ENCODE results near the gene STK32B. TPM values are rescaled to one million over a fixed set of nuclear protein-coding genes. Genes with fewer than 3 reads are reported as not detected.

The STK32B gene
- total and polyA plus RNA-seq, 2 experiments from 2014 or later, result 0.71 to 2.3 TPM

DNA sequence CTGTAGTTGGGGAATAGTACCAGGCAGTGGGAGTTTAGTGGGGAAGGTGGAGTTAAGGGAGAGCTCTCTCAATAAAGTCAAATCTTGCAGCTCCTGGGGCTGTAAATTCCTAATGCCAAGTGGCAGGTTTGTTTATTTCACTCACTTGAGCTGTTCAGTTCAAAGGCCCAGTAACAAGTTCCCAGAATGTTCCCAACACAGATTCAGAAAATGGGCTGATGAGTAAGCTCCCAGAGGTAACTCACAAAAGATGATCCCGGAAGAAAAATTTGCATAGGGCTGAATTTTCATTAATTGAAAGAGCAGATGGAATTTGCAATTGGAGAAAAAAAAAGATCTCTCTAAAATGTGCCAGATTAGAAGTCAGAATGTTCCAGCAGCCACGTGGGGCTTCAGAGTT, 370.9 kb downstream of the STK32B start:
- H3K27me3 Mint-ChIP-seq (ENCODE audit: insufficient read depth, low read depth, poor library complexity), result peaks cover 4% of the 10 kb centered on the region
- no peak overlapping the region for H3K4me3 Mint-ChIP-seq
- Histone ChIP-seq H3K9me2 (ENCODE audit: insufficient read depth) (0 out of 2 replicates have a peak, but pooled peaks cover 7% of the 10 kb centered on the region), H3K27ac (ENCODE audit: low read depth) (no peak overlapping the region), H3K4me2 (no peak overlapping the region), H4K20me1 (replicated peaks; ENCODE audit: insufficient read depth) (no peaks in the 10 kb centered on the region), H2AFZ (no peak overlapping the region), H3K36me3 (ENCODE audit: insufficient read depth) (no peaks in the 10 kb centered on the region), H3F3A (replicated peaks; ENCODE audit: low read depth) (no peaks in the 10 kb centered on the region), H3K4me1 (ENCODE audit: insufficient read depth) (no peaks in the 10 kb centered on the region), H3K4me3 (no peak overlapping the region), H3K79me2 (replicated peaks; ENCODE audit: insufficient read depth) (no peaks in the 10 kb centered on the region), H3K27me3 (ENCODE audit: insufficient read depth) (no peaks in the 10 kb centered on the region)
- H3K27ac Mint-ChIP-seq, result no peak overlapping the region
- TF ChIP-seq POLR2AphosphoS5 (IDR thresholded peaks at IDR 0.05; ENCODE audit: low read depth) (no peak), ZNF331 (CRISPR knock-in tag; IDR thresholded peaks at IDR 0.05; ENCODE audit: low read depth) (no peak), EZH2phosphoT487 (IDR thresholded peaks at IDR 0.05; ENCODE audit: unreplicated experiment) (no peak), JUNB (IDR thresholded peaks at IDR 0.05; ENCODE audit: unreplicated experiment) (no peak), ZNF114 (CRISPR knock-in tag; IDR thresholded peaks at IDR 0.05) (no peak), CREB1 (CRISPR knock-in tag; IDR thresholded peaks at IDR 0.05; ENCODE audit: low read depth) (no peak), NANOG (IDR thresholded peaks at IDR 0.05; ENCODE audit: borderline replicate concordance) (no peak), STAT1 (IDR thresholded peaks at IDR 0.05; ENCODE audit: unreplicated experiment) (no peak), EZH2 (IDR thresholded peaks at IDR 0.05; ENCODE audit: low read depth, unreplicated experiment) (no peak)
- TF ChIP-seq, protein P1, sequence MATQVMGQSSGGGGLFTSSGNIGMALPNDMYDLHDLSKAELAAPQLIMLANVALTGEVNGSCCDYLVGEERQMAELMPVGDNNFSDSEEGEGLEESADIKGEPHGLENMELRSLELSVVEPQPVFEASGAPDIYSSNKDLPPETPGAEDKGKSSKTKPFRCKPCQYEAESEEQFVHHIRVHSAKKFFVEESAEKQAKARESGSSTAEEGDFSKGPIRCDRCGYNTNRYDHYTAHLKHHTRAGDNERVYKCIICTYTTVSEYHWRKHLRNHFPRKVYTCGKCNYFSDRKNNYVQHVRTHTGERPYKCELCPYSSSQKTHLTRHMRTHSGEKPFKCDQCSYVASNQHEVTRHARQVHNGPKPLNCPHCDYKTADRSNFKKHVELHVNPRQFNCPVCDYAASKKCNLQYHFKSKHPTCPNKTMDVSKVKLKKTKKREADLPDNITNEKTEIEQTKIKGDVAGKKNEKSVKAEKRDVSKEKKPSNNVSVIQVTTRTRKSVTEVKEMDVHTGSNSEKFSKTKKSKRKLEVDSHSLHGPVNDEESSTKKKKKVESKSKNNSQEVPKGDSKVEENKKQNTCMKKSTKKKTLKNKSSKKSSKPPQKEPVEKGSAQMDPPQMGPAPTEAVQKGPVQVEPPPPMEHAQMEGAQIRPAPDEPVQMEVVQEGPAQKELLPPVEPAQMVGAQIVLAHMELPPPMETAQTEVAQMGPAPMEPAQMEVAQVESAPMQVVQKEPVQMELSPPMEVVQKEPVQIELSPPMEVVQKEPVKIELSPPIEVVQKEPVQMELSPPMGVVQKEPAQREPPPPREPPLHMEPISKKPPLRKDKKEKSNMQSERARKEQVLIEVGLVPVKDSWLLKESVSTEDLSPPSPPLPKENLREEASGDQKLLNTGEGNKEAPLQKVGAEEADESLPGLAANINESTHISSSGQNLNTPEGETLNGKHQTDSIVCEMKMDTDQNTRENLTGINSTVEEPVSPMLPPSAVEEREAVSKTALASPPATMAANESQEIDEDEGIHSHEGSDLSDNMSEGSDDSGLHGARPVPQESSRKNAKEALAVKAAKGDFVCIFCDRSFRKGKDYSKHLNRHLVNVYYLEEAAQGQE (IDR thresholded peaks at IDR 0.05; ENCODE audit: unreplicated experiment), result no peak
- TF ChIP-seq, protein P2, sequence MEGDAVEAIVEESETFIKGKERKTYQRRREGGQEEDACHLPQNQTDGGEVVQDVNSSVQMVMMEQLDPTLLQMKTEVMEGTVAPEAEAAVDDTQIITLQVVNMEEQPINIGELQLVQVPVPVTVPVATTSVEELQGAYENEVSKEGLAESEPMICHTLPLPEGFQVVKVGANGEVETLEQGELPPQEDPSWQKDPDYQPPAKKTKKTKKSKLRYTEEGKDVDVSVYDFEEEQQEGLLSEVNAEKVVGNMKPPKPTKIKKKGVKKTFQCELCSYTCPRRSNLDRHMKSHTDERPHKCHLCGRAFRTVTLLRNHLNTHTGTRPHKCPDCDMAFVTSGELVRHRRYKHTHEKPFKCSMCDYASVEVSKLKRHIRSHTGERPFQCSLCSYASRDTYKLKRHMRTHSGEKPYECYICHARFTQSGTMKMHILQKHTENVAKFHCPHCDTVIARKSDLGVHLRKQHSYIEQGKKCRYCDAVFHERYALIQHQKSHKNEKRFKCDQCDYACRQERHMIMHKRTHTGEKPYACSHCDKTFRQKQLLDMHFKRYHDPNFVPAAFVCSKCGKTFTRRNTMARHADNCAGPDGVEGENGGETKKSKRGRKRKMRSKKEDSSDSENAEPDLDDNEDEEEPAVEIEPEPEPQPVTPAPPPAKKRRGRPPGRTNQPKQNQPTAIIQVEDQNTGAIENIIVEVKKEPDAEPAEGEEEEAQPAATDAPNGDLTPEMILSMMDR (conservative IDR thresholded peaks at IDR 0.05; ENCODE audit: low read depth in 2 of 2), result no peak
- TF ChIP-seq, protein P3, sequence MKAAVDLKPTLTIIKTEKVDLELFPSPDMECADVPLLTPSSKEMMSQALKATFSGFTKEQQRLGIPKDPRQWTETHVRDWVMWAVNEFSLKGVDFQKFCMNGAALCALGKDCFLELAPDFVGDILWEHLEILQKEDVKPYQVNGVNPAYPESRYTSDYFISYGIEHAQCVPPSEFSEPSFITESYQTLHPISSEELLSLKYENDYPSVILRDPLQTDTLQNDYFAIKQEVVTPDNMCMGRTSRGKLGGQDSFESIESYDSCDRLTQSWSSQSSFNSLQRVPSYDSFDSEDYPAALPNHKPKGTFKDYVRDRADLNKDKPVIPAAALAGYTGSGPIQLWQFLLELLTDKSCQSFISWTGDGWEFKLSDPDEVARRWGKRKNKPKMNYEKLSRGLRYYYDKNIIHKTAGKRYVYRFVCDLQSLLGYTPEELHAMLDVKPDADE (IDR thresholded peaks at IDR 0.05), result no peak
- TF ChIP-seq, protein P4, sequence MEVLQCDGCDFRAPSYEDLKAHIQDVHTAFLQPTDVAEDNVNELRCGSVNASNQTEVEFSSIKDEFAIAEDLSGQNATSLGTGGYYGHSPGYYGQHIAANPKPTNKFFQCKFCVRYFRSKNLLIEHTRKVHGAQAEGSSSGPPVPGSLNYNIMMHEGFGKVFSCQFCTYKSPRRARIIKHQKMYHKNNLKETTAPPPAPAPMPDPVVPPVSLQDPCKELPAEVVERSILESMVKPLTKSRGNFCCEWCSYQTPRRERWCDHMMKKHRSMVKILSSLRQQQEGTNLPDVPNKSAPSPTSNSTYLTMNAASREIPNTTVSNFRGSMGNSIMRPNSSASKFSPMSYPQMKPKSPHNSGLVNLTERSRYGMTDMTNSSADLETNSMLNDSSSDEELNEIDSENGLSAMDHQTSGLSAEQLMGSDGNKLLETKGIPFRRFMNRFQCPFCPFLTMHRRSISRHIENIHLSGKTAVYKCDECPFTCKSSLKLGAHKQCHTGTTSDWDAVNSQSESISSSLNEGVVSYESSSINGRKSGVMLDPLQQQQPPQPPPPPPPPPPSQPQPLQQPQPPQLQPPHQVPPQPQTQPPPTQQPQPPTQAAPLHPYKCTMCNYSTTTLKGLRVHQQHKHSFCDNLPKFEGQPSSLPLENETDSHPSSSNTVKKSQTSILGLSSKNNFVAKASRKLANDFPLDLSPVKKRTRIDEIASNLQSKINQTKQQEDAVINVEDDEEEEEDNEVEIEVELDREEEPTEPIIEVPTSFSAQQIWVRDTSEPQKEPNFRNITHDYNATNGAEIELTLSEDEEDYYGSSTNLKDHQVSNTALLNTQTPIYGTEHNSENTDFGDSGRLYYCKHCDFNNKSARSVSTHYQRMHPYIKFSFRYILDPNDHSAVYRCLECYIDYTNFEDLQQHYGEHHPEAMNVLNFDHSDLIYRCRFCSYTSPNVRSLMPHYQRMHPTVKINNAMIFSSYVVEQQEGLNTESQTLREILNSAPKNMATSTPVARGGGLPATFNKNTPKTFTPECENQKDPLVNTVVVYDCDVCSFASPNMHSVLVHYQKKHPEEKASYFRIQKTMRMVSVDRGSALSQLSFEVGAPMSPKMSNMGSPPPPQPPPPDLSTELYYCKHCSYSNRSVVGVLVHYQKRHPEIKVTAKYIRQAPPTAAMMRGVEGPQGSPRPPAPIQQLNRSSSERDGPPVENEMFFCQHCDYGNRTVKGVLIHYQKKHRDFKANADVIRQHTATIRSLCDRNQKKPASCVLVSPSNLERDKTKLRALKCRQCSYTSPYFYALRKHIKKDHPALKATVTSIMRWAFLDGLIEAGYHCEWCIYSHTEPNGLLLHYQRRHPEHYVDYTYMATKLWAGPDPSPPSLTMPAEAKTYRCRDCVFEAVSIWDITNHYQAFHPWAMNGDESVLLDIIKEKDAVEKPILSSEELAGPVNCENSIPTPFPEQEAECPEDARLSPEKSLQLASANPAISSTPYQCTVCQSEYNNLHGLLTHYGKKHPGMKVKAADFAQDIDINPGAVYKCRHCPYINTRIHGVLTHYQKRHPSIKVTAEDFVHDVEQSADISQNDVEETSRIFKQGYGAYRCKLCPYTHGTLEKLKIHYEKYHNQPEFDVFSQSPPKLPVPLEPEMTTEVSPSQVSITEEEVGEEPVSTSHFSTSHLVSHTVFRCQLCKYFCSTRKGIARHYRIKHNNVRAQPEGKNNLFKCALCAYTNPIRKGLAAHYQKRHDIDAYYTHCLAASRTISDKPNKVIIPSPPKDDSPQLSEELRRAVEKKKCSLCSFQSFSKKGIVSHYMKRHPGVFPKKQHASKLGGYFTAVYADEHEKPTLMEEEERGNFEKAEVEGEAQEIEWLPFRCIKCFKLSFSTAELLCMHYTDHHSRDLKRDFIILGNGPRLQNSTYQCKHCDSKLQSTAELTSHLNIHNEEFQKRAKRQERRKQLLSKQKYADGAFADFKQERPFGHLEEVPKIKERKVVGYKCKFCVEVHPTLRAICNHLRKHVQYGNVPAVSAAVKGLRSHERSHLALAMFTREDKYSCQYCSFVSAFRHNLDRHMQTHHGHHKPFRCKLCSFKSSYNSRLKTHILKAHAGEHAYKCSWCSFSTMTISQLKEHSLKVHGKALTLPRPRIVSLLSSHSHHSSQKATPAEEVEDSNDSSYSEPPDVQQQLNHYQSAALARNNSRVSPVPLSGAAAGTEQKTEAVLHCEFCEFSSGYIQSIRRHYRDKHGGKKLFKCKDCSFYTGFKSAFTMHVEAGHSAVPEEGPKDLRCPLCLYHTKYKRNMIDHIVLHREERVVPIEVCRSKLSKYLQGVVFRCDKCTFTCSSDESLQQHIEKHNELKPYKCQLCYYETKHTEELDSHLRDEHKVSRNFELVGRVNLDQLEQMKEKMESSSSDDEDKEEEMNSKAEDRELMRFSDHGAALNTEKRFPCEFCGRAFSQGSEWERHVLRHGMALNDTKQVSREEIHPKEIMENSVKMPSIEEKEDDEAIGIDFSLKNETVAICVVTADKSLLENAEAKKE (CRISPR knock-in tag; IDR thresholded peaks at IDR 0.05), result no peak
- peaks cover 3% of the 10 kb centered on the region; the same call in 2 of the 3 replicates for H3K36me3 Mint-ChIP-seq (ENCODE audit: low read depth)
- ATAC-seq, result no peak
- peaks cover 25% of the 10 kb centered on the region for H3K9me3 Mint-ChIP-seq
- no peak for DNase-seq (ENCODE audit: low spot score)
- H3K4me1 Mint-ChIP-seq, result no peaks in the 10 kb centered on the region
